Pons (tissue), 1 donor: ENCODE measurements around the gene DSN1.

ENCODE experiments used
- DNase-seq: peaks from one replicate; pipeline ENCODE4 v3.0.0-alpha.2; 2016; ENCODE audit warnings: low spot score

DSN1 gene

GRCh38 chr20:36754656-36755222 is 18.8 kb downstream of the DSN1 start:
- DNase-seq, result peak; percentile 89

GRCh38 chr20:36752582-36752981 is 21.0 kb downstream of the DSN1 start:
- no peak for DNase-seq

- peak; percentile 88 for DNase-seq
These were observed 27.5 kb downstream of the DSN1 start, which contains the start of gene NDRG3 for GRCh38 chr20:36745927-36746659. TSS of gene NDRG3 (minus strand) at chr20:36746090. CDS start at chr20:36721735, 24,355 bp downstream.

- DNase-seq, result no peak
These were observed 28.2 kb downstream of the DSN1 start for GRCh38 chr20:36745234-36745926.

GRCh38 chr20:36744764-36745191 is 28.8 kb downstream of the DSN1 start:
- DNase-seq, result no peak

GRCh38 chr20:36744243-36744642 is 29.3 kb downstream of the DSN1 start:
- no peak for DNase-seq

GRCh38 chr20:36742558-36742957 is 31.0 kb downstream of the DSN1 start:
- no peak for DNase-seq

- DNase-seq, result no peak
These were observed 32.5 kb downstream of the DSN1 start for GRCh38 chr20:36741072-36741471.

GRCh38 chr20:36737183-36737499 is 36.4 kb downstream of the DSN1 start:
- no peak for DNase-seq

GRCh38 chr20:36736451-36737182 is 36.9 kb downstream of the DSN1 start:
- DNase-seq, result no peak

- DNase-seq, result no peak
These were observed 41.1 kb downstream of the DSN1 start for GRCh38 chr20:36732456-36732855.

GRCh38 chr20:36728986-36729385 is 44.6 kb downstream of the DSN1 start:
- no peak for DNase-seq

GRCh38 chr20:36726168-36726567 is 47.4 kb downstream of the DSN1 start:
- DNase-seq, result no peak

- DNase-seq, result no peak
These were observed 53.1 kb downstream of the DSN1 start for GRCh38 chr20:36720510-36720909.

- peak; percentile 78 for DNase-seq
These were observed 55.9 kb downstream of the DSN1 start for GRCh38 chr20:36717657-36718056.

GRCh38 chr20:36717021-36717420 is 56.5 kb downstream of the DSN1 start:
- no peak for DNase-seq

GRCh38 chr20:36712775-36713174 is 60.8 kb downstream of the DSN1 start:
- no peak for DNase-seq

- no peak for DNase-seq
These were observed 64.4 kb downstream of the DSN1 start for GRCh38 chr20:36709126-36709525.

GRCh38 chr20:36703530-36703929 is 70.0 kb downstream of the DSN1 start:
- DNase-seq, result no peak
